Measurements from ENCODE around the gene ARHGEF16. TPM values are rescaled to one million over a fixed set of nuclear protein-coding genes. Genes with fewer than 3 reads are reported as not detected.
A peak's percentile ranks its signal among the peaks of the same experiment; 100 is the strongest.

Gene ARHGEF16
- total and polyA plus RNA-seq, 11 donors, result 0.31 to 1.4 (median 0.51) TPM

GRCh38 chr1:3423896-3424611, 30.4 kb upstream of the ARHGEF16 start:
- Histone ChIP-seq H3K4me1 (peaks cover 11 to 41% (median 31%) of the 10 kb centered on the region in 12 donors), H3K27me3 (no peaks in the 10 kb centered on the region), H3K27ac (peak overlapping the region in 11 of 12 donors; percentile 77 to 95 (median 84)), H3K9me3 (no peaks in the 10 kb centered on the region), H3K4me3 (no peak overlapping the region), H3K36me3 (peaks cover 0 to 32% (median 8%) of the 10 kb centered on the region in 9 donors)
- intact Hi-C loops (cut with DNase I), result loop anchor here (1.0 to 10.0 kb wide), 15 partner anchors 102 to 1012 kb away; partner anchors contain the start of genes PEX10 (in 6 of the 10) and PRDM16 (in 6 of the 10)
- WGBS, 4 donors, result 51 to 59% (median 57%) methylated on average over 28 of the region's 28 CpGs
- TF ChIP-seq CTCF (IDR thresholded peaks at IDR 0.05) (no peak), POLR2A (IDR thresholded peaks at IDR 0.05) (no peak)
- ATAC-seq (peak in 1 of 4 donors; percentile 2), DNase-seq (peak in 1 of 5 donors; percentile 60)

GRCh38 chr1:3425486-3426215, 28.8 kb upstream of the ARHGEF16 start:
- Histone ChIP-seq H3K27ac (no peak overlapping the region), H3K36me3 (peaks cover 0 to 28% (median 8%) of the 10 kb centered on the region in 9 donors), H3K9me3 (no peaks in the 10 kb centered on the region), H3K27me3 (no peaks in the 10 kb centered on the region), H3K4me3 (no peak overlapping the region), H3K4me1 (peaks cover 11 to 41% (median 31%) of the 10 kb centered on the region in 12 donors)
- ATAC-seq (no peak), DNase-seq (peak in 2 of 5 donors; percentile 21 to 29)
- intact Hi-C loops (cut with DNase I), result loop anchor here in 9 of 10 donors (2.0 to 10.0 kb wide), 5 partner anchors 413 to 1011 kb away; partner anchors contain the start of gene PEX10 (in 5 of the 9)
- TF ChIP-seq CTCF (IDR thresholded peaks at IDR 0.05), result no peak
- no peak for TF ChIP-seq POLR2A (IDR thresholded peaks at IDR 0.05)
- 88 to 93% (median 91%) methylated on average over 39 to 44 of the region's 44 CpGs for WGBS, 4 donors

- H3K27ac ChIP-seq, result no peak overlapping the region
- no peak for ATAC-seq
- peak in 2 of 5 donors; percentile 11 to 22 for DNase-seq
- H3K4me3 ChIP-seq, result no peak overlapping the region
- 88 to 92% (median 90%) methylated on average over 17 to 20 of the region's 20 CpGs for WGBS, 4 donors
- H3K36me3 ChIP-seq, result peaks cover 0 to 36% (median 10%) of the 10 kb centered on the region in 9 donors
- peaks cover 11 to 28% (median 27%) of the 10 kb centered on the region in 12 donors for H3K4me1 ChIP-seq
- H3K27me3 ChIP-seq, result no peaks in the 10 kb centered on the region
- no peaks in the 10 kb centered on the region for H3K9me3 ChIP-seq
- intact Hi-C loops (cut with DNase I), result loop anchor here in 9 of 10 donors (5.0 to 10.0 kb wide), 4 partner anchors 552 to 1012 kb away; partner anchors contain the start of gene PEX10 (in 5 of the 9)
- TF ChIP-seq CTCF (IDR thresholded peaks at IDR 0.05), result no peak
- no peak for TF ChIP-seq POLR2A (IDR thresholded peaks at IDR 0.05)
These were observed 27.4 kb upstream of the ARHGEF16 start for GRCh38 chr1:3426956-3427535.

Data from heart left ventricle (tissue), 16 donors.